Body of pancreas (tissue), 4 donors: Measurements from ENCODE around the gene NDUFS7.

Source experiments
- POLR2A ChIP-seq, 3 donors: fragments of 450-650 bp; IDR thresholded peaks; one replicate each; pipeline ENCODE4 v1.6.1; 2016; ENCODE audit warnings: antibody characterized with exemption in 3 of 3, mild to moderate bottlenecking in 2 of 3
- TF ChIP-seq, protein P1 (sequence below), 7 experiments: fragments of 450-650 bp in 4 of 7; fragments of 200-600 bp in 3 of 7; sonication (generic) in 3 of 7; IDR thresholded peaks; one replicate each; pipeline ENCODE4 v1.5.1; 2016 to 2019; ENCODE audit warnings: antibody characterized with exemption in 7 of 7

DNA sequence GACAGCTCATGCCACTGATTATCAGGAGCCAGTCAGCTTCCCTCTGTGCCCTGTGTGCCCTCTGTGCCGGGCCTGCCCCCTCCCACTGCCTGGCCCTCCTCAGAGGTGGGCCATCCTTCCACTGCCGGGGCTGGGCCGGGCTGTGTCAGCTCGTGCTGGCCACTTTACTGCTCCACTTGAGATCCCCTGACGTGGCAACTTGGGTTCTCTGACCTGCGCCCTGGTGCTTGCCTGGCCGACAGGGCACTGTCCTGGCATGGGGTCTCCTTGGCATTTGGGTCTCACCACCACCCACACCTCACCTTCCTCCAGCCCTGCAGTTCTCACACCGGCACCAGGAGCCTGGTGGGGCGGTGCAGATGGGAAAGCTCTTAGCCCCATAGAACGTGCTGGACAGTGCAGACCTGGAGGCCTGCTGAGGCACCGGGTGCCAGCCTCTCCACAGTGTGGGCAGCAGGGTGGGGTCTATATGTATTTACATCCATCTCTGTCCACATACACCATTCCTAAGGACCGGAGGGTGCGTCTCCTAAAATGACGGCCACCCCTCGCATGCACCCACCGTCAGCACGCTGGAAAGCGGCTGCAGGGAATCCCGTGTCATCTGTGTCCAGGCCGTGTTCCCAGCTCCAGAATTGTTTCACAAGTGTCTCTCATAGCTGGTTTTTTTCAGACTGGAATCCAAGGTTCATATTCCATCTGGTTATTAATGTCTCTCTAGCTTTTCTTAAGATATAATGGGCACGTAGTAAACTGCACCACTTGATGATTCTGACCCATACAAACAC lies 35.4 kb downstream of the NDUFS7 start:
- TF ChIP-seq, protein P1, sequence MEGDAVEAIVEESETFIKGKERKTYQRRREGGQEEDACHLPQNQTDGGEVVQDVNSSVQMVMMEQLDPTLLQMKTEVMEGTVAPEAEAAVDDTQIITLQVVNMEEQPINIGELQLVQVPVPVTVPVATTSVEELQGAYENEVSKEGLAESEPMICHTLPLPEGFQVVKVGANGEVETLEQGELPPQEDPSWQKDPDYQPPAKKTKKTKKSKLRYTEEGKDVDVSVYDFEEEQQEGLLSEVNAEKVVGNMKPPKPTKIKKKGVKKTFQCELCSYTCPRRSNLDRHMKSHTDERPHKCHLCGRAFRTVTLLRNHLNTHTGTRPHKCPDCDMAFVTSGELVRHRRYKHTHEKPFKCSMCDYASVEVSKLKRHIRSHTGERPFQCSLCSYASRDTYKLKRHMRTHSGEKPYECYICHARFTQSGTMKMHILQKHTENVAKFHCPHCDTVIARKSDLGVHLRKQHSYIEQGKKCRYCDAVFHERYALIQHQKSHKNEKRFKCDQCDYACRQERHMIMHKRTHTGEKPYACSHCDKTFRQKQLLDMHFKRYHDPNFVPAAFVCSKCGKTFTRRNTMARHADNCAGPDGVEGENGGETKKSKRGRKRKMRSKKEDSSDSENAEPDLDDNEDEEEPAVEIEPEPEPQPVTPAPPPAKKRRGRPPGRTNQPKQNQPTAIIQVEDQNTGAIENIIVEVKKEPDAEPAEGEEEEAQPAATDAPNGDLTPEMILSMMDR (IDR thresholded peaks at IDR 0.05), result no peak
- no peak for TF ChIP-seq POLR2A (IDR thresholded peaks at IDR 0.05)
